Measurements from ENCODE around the gene RRP36.

RRP36 gene

GRCh38 chr6:43070028-43070632 is 48.7 kb downstream of the RRP36 start:
- peak; percentile 64 for DNase-seq (ENCODE audit: low spot score)

DNA sequence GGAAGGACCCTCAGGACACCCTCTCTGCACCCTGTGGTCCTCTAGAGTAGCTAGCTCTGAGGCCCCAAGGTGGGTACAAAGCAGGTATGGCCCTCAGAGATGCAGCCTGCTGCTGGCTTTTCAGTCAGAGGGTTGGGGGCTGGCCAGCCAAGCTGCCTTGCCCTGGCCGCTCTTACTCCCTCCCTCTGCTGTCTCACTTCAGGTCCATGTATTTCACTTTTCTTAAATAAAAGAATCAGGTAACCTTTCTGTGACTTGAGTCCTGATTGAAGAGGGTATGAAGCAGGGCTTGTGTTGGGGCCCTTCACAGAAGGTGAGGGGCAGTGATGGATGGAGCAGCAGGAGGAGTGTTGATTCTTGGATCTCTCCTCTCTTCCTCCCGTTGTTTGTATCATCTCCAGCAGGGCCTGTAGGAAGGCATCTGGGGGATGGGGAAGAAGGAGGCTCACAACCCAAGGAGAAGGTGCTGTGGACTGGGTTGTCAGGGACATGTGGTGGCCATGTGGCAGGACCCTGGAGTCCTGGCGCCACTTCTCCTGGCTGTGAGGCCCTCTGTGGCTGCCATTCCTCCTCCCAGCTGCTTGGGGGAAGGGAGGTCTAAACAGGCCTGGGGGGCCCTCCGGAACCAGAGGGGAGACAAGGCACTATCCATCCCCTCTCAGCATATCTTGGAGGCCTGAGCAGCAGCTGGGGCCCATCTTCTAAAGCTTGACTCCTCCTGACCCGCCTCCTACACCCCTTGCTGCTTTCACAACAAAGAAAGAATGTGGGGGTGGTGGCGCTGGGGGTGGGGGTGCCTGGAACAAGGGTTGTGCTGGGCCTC is 53.6 kb downstream of the RRP36 start:
- no peak for DNase-seq (ENCODE audit: low spot score)

DNA sequence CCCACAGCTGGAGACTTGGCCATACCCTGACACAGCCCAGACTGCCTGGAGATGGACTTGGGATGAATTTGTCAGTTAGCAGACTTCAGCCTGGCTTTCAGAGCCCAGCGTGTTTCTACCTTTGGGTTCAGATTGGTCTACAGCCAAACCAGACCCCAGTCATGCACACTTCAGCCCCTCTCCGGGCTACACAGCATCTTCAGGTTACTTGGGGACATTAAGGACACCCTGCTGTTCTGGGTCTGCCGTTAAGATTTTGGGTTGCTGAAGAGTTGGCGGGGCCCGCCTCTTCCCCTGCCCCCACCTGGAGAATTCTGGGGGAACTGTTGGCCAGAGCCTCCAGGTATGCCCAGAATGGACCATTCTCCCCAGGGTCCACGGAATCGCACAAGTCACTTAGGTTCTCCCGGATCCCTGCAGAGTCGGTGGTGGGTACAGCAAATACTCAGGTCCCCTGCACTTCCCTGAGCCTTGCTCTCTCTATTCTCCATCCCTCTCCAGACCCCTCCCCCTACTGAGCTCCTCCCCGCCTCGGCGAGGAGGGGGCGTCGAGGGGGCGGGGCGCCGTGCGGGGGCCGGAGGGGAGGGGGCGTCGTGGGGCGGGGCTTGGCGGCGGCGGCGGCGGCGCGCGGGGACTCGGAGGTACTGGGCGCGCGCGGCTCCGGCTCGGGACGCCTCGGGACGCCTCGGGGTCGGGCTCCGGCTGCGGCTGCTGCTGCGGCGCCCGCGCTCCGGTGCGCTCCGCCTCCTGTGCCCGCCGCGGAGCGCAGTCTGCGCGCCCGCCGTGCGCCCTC is 54.4 kb downstream of the RRP36 start, which contains the start of gene PTK7:
TSS of gene PTK7 (plus strand) at position 645 of the 794 bp plus-strand sequence. CDS start 175 bp downstream, outside the sequence.
- DNase-seq (ENCODE audit: low spot score) = peak; percentile 75

- DNase-seq (ENCODE audit: low spot score) = peak; percentile 48
Measured at GRCh38 chr6:43076464-43077332, 55.3 kb downstream of the RRP36 start.

GRCh38 chr6:43077333-43077809 is 55.9 kb downstream of the RRP36 start:
- no peak for DNase-seq (ENCODE audit: low spot score)

DNA sequence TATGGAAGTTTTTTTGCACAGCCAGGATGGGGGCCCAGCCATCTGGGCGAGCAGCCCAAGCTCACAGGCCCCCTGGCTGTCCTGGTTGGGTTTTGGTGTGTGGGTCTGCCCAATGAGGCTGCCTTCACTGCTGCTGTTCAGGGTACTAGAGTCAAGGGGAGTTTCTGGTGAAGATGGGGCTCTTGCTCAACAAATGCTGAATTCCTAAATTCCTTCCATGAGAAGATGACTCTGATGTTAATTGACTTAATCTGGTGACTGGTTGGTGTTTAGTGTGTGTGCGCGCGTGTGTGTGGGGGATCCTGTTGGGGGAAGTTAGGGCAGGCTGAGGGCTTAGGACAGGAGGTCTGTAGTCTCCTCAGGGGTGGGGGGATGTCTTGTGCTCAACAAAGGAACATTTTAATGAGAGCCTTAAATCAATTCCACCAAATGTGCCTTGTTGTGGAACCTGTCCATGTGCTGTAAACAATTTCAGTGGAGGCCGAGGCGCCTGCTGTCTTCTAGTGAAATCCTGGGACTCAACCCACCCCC is 56.6 kb downstream of the RRP36 start:
- no peak for DNase-seq (ENCODE audit: low spot score)

GRCh38 chr6:43078691-43079090 is 57.3 kb downstream of the RRP36 start:
- no peak for DNase-seq (ENCODE audit: low spot score)
